ENCODE measurements around the gene CXXC5.
A peak's percentile ranks its signal among the peaks of the same experiment; 100 is the strongest.

Gene CXXC5

GRCh38 chr5:139642891-139643871, 5.0 kb upstream of the CXXC5 start:
- H3K36me3 ChIP-seq (ENCODE audit: insufficient read depth, low read length) = no peaks in the 10 kb centered on the region
- H3K9me3 ChIP-seq (ENCODE audit: control insufficient read depth, insufficient read depth, low read length) = no peaks in the 10 kb centered on the region
- H3K4me1 ChIP-seq (ENCODE audit: insufficient read depth, low read length) = peaks cover 42% of the 10 kb centered on the region
- H3K9ac ChIP-seq (ENCODE audit: low read depth, low read length) = no peak overlapping the region

GRCh38 chr5:139644001-139644456, 4.1 kb upstream of the CXXC5 start:
- no peaks in the 10 kb centered on the region for H3K9me3 ChIP-seq (ENCODE audit: control insufficient read depth, insufficient read depth, low read length)
- H3K36me3 ChIP-seq (ENCODE audit: insufficient read depth, low read length) = no peaks in the 10 kb centered on the region
- peaks cover 36% of the 10 kb centered on the region for H3K4me1 ChIP-seq (ENCODE audit: insufficient read depth, low read length)
- H3K9ac ChIP-seq (ENCODE audit: low read depth, low read length) = no peak overlapping the region

GRCh38 chr5:139644646-139645429, 3.3 kb upstream of the CXXC5 start:
- Histone ChIP-seq H3K9ac (ENCODE audit: low read depth, low read length) (no peak overlapping the region), H3K4me1 (ENCODE audit: insufficient read depth, low read length) (peaks cover 28% of the 10 kb centered on the region), H3K9me3 (ENCODE audit: control insufficient read depth, insufficient read depth, low read length) (no peaks in the 10 kb centered on the region), H3K36me3 (ENCODE audit: insufficient read depth, low read length) (no peaks in the 10 kb centered on the region)

- Histone ChIP-seq H3K9ac (ENCODE audit: low read depth, low read length) (no peak overlapping the region), H3K9me3 (ENCODE audit: control insufficient read depth, insufficient read depth, low read length) (no peaks in the 10 kb centered on the region), H3K4me1 (ENCODE audit: insufficient read depth, low read length) (peaks cover 28% of the 10 kb centered on the region), H3K36me3 (ENCODE audit: insufficient read depth, low read length) (no peaks in the 10 kb centered on the region)
These were observed 2.7 kb upstream of the CXXC5 start for GRCh38 chr5:139645430-139645871.

GRCh38 chr5:139646111-139646510, 2.0 kb upstream of the CXXC5 start:
- Histone ChIP-seq H3K4me1 (ENCODE audit: insufficient read depth, low read length) (peaks cover 21% of the 10 kb centered on the region), H3K9ac (ENCODE audit: low read depth, low read length) (no peak overlapping the region), H3K36me3 (ENCODE audit: insufficient read depth, low read length) (no peaks in the 10 kb centered on the region), H3K9me3 (ENCODE audit: control insufficient read depth, insufficient read depth, low read length) (no peaks in the 10 kb centered on the region)

GRCh38 chr5:139646912-139647505, 1.1 kb upstream of the CXXC5 start:
- Histone ChIP-seq H3K4me1 (ENCODE audit: insufficient read depth, low read length) (peaks cover 19% of the 10 kb centered on the region), H3K9me3 (ENCODE audit: control insufficient read depth, insufficient read depth, low read length) (no peaks in the 10 kb centered on the region), H3K9ac (ENCODE audit: low read depth, low read length) (peak overlapping the region; percentile 60), H3K36me3 (ENCODE audit: insufficient read depth, low read length) (no peaks in the 10 kb centered on the region)

- H3K9me3 ChIP-seq (ENCODE audit: control insufficient read depth, insufficient read depth, low read length) = no peaks in the 10 kb centered on the region
- H3K4me1 ChIP-seq (ENCODE audit: insufficient read depth, low read length) = peaks cover 21% of the 10 kb centered on the region
- H3K9ac ChIP-seq (ENCODE audit: low read depth, low read length) = peak overlapping the region; percentile 60
These were observed 494 bp upstream of the CXXC5 start for GRCh38 chr5:139647506-139648204.

GRCh38 chr5:139649082-139649991, 1.2 kb downstream of the CXXC5 start:
- Histone ChIP-seq H3K9ac (ENCODE audit: low read depth, low read length) (peak overlapping the region; percentile 91), H3K9me3 (ENCODE audit: control insufficient read depth, insufficient read depth, low read length) (no peaks in the 10 kb centered on the region), H3K36me3 (ENCODE audit: insufficient read depth, low read length) (no peaks in the 10 kb centered on the region), H3K4me1 (ENCODE audit: insufficient read depth, low read length) (peaks cover 26% of the 10 kb centered on the region)

More at GRCh38 chr5:139647506-139648204, 494 bp upstream of the CXXC5 start:
- no peaks in the 10 kb centered on the region for H3K36me3 ChIP-seq (ENCODE audit: insufficient read depth, low read length)

GRCh38 chr5:139650031-139650688, 2.0 kb downstream of the CXXC5 start:
- H3K4me1 ChIP-seq (ENCODE audit: insufficient read depth, low read length) = peaks cover 29% of the 10 kb centered on the region
- no peaks in the 10 kb centered on the region for H3K9me3 ChIP-seq (ENCODE audit: control insufficient read depth, insufficient read depth, low read length)
- H3K36me3 ChIP-seq (ENCODE audit: insufficient read depth, low read length) = no peaks in the 10 kb centered on the region
- H3K9ac ChIP-seq (ENCODE audit: low read depth, low read length) = peak overlapping the region; percentile 91

- Histone ChIP-seq H3K4me1 (ENCODE audit: insufficient read depth, low read length) (peaks cover 32% of the 10 kb centered on the region), H3K9me3 (ENCODE audit: control insufficient read depth, insufficient read depth, low read length) (no peaks in the 10 kb centered on the region), H3K9ac (ENCODE audit: low read depth, low read length) (peak overlapping the region; percentile 91), H3K36me3 (ENCODE audit: insufficient read depth, low read length) (no peaks in the 10 kb centered on the region)
These were observed 2.5 kb downstream of the CXXC5 start for GRCh38 chr5:139650689-139651042.

GRCh38 chr5:139651043-139651834, 3.1 kb downstream of the CXXC5 start:
- Histone ChIP-seq H3K9me3 (ENCODE audit: control insufficient read depth, insufficient read depth, low read length) (no peaks in the 10 kb centered on the region), H3K36me3 (ENCODE audit: insufficient read depth, low read length) (no peaks in the 10 kb centered on the region), H3K9ac (ENCODE audit: low read depth, low read length) (peak overlapping the region; percentile 91), H3K4me1 (ENCODE audit: insufficient read depth, low read length) (peaks cover 37% of the 10 kb centered on the region)

Data from ES-I3 (cell line).